Measurements from ENCODE around the gene FAM53B.
"Not testable (repeated sequence)": the region's sequence is repeated elsewhere in the genome, so short reads cannot be mapped to it uniquely, and the experiment has no call there.

FAM53B gene, protein sequence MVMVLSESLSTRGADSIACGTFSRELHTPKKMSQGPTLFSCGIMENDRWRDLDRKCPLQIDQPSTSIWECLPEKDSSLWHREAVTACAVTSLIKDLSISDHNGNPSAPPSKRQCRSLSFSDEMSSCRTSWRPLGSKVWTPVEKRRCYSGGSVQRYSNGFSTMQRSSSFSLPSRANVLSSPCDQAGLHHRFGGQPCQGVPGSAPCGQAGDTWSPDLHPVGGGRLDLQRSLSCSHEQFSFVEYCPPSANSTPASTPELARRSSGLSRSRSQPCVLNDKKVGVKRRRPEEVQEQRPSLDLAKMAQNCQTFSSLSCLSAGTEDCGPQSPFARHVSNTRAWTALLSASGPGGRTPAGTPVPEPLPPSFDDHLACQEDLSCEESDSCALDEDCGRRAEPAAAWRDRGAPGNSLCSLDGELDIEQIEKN

GRCh38 chr10:124744102-124745050, at the start of gene FAM53B:
Gene FAM53B, minus strand, starts transcription at chr10:124744378. Its CDS starts 37,665 bp downstream, at chr10:124706713.
- peak; percentile 78 to 86 for DNase-seq (ENCODE audit: low spot score in 2 of 2)
- peaks cover 2% of the 10 kb centered on the region; the same call in 1 of the 2 replicates for H3K36me3 ChIP-seq (replicated peaks)
- in situ Hi-C loops (cut with MboI; ENCODE audit: low sequenced_read_pairs) = loop anchor here (5.0 kb wide), 2 partner anchors 67 to 217 kb away; no protein-coding TSS in a partner anchor
- H3K4me3 ChIP-seq = peak within 1 kb of the TSS; percentile 54
- peaks cover 49% of the 10 kb centered on the region for H3K4me1 ChIP-seq
- H3K27me3 ChIP-seq (ENCODE audit: low read depth) = no peaks in the 10 kb centered on the region
- H3K9me3 ChIP-seq = no peaks in the 10 kb centered on the region

DNA sequence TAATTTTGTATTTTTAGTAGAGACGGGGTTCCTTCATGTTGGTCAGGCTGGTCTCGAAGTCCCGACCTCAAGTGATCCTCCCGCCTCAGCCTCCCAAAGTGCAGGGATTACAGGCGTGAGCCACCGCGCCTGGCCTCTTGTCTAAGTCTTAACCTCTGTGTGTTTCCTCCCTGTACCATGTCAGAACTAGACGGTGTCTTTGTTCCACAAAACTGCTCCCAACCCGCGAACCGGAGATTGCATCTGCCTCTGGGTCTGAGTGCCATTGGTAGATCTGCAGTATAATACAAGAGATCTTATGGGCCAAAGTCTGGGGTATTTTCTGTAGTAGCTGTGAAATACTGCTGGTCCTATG, 48.8 kb upstream of the FAM53B start:
- 0 out of 2 replicates have a peak, but pooled peaks cover 2% of the 10 kb centered on the region for H3K9me3 ChIP-seq
- H3K27me3 ChIP-seq (ENCODE audit: low read depth) = no peaks in the 10 kb centered on the region
- peak in 1 of 2 experiments; percentile 10 for DNase-seq (ENCODE audit: low spot score in 2 of 2)
- H3K4me1 ChIP-seq = peaks cover 8% of the 10 kb centered on the region
- H3K4me3 ChIP-seq = peak overlapping the region; percentile 98; the same call in 1 of the 2 replicates
- in situ Hi-C loops (cut with MboI; ENCODE audit: low sequenced_read_pairs) = no loop called here
- peaks cover 15% of the 10 kb centered on the region for H3K36me3 ChIP-seq (replicated peaks)

GRCh38 chr10:124791547-124792348, 47.6 kb upstream of the FAM53B start, which contains the start of gene EEF1AKMT2:
Gene EEF1AKMT2, minus strand, starts transcription at chr10:124791887. Its CDS starts 54 bp downstream, at chr10:124791833.
- Histone ChIP-seq H3K36me3 (replicated peaks) (peaks cover 20% of the 10 kb centered on the region), H3K4me1 (peaks cover 8% of the 10 kb centered on the region), H3K4me3 (peak within 1 kb of the TSS; percentile 98), H3K27me3 (ENCODE audit: low read depth) (no peaks in the 10 kb centered on the region), H3K9me3 (0 out of 2 replicates have a peak, but pooled peaks cover 2% of the 10 kb centered on the region)
- in situ Hi-C loops (cut with MboI; ENCODE audit: low sequenced_read_pairs) = no loop called here
- peak; percentile 79 to 91 for DNase-seq (ENCODE audit: low spot score in 2 of 2)

- H3K4me1 ChIP-seq; H3K9me3 ChIP-seq; H3K27me3 ChIP-seq (ENCODE audit: low read depth); H3K4me3 ChIP-seq; in situ Hi-C loops (cut with MboI; ENCODE audit: low sequenced_read_pairs); DNase-seq (ENCODE audit: low spot score in 2 of 2): not testable (repeated sequence)
- H3K36me3 ChIP-seq (replicated peaks) = peaks cover 35% of the 10 kb centered on the region
These were observed 38.7 kb upstream of the FAM53B start for GRCh38 chr10:124782900-124783299.

DNA sequence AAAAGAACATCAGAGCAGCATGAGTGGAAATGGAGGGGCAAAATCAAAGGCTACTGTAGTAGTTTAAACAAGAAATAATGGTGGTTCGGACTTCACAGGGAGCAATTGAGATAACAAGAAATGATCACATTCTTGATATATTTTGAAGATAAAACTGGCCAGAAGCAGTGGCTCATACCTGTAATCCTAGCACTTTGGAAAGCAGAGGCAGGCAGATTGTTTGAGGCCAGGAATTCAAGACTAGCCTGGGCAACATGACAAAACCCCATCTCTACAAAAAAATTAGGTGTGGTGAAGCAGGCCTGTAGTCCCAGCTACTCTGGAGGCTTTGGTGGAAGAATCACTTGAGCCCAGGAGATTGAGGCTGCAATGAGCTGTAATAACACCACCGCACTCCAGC, 24.6 kb upstream of the FAM53B start:
- no peaks in the 10 kb centered on the region; the same call in 1 of the 2 replicates for H3K4me1 ChIP-seq
- H3K36me3 ChIP-seq (replicated peaks) = peaks cover 31% of the 10 kb centered on the region
- H3K9me3 ChIP-seq = no peaks in the 10 kb centered on the region
- H3K4me3 ChIP-seq = no peak overlapping the region
- no peaks in the 10 kb centered on the region for H3K27me3 ChIP-seq (ENCODE audit: low read depth)
- in situ Hi-C loops (cut with MboI; ENCODE audit: low sequenced_read_pairs) = no loop called here
- no peak for DNase-seq (ENCODE audit: low spot score in 2 of 2)

DNA sequence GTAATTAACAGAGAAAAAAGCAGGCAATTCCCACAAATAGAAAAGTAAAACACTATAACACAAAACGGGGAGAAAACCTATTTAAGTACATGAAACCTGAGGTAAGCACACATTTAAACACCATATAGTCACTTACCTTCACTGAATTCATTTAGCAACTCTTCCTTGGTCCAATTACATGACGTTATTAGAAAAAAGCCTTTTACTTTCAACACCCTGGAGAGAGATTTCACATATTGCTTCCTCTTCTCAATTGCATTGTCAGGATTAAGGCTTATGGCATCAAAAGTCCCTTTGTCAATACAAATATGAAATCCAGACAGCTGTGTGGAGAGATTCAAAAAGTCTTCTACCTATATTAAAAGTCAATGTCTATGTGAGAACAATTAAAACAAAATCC, 21.1 kb upstream of the FAM53B start:
- Histone ChIP-seq H3K9me3 (no peaks in the 10 kb centered on the region), H3K4me3 (no peak overlapping the region), H3K4me1 (no peaks in the 10 kb centered on the region; the same call in 1 of the 2 replicates), H3K36me3 (replicated peaks) (peaks cover 13% of the 10 kb centered on the region), H3K27me3 (ENCODE audit: low read depth) (no peaks in the 10 kb centered on the region)
- DNase-seq (ENCODE audit: low spot score in 2 of 2) = no peak
- in situ Hi-C loops (cut with MboI; ENCODE audit: low sequenced_read_pairs) = no loop called here

- Histone ChIP-seq H3K4me3 (no peak overlapping the region), H3K4me1 (peaks cover 8% of the 10 kb centered on the region), H3K36me3 (replicated peaks) (peaks cover 22% of the 10 kb centered on the region), H3K27me3 (ENCODE audit: low read depth) (no peaks in the 10 kb centered on the region), H3K9me3 (no peaks in the 10 kb centered on the region)
- in situ Hi-C loops (cut with MboI; ENCODE audit: low sequenced_read_pairs) = no loop called here
- DNase-seq (ENCODE audit: low spot score in 2 of 2) = no peak
These were observed 19.1 kb upstream of the FAM53B start for GRCh38 chr10:124763267-124763666.

GRCh38 chr10:124762281-124762680, 18.1 kb upstream of the FAM53B start:
- in situ Hi-C loops (cut with MboI; ENCODE audit: low sequenced_read_pairs) = no loop called here

DNA sequence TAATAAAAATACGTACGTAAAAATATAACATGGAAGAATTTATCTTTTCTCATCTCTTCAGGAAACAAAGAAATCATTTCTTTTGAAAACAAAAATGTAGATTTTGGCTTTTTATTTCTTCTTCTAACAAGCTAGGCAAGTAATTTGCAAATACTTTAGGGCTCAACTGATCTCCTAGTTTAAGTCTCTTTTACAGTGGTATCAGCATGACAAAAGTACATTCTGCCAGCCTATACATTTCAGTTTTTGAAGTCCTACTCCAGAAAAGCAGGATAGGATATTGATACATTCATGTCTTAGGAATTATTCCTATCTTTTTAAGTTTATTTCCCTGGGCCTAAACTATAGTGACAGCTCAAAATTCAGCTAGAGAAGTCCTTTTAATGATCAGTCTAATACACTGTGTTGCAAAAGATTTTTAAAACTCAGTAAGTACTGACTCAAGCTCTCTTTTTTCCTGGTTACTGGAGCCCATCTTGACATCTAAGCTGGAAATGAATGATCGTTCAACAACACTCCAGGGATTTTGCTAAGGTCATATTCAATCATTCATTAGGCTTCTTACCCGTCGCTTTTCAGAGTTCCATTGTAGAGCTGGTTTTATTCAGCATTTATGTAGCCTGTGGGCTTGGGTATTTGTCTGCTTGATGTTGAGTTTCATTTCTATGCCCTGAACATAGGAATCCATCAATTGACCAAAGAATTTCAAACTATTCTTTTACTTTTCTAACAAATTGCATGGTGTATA, 12.2 kb upstream of the FAM53B start:
- no peak overlapping the region for H3K4me3 ChIP-seq
- peaks cover 37% of the 10 kb centered on the region for H3K4me1 ChIP-seq
- in situ Hi-C loops (cut with MboI; ENCODE audit: low sequenced_read_pairs) = no loop called here
- peak; percentile 30 to 87 for DNase-seq (ENCODE audit: low spot score in 2 of 2)
- no peaks in the 10 kb centered on the region for H3K27me3 ChIP-seq (ENCODE audit: low read depth)
- H3K9me3 ChIP-seq = no peaks in the 10 kb centered on the region
- peaks cover 19% of the 10 kb centered on the region for H3K36me3 ChIP-seq (replicated peaks)

More at GRCh38 chr10:124762281-124762680, 18.1 kb upstream of the FAM53B start:
- Histone ChIP-seq H3K9me3 (no peaks in the 10 kb centered on the region), H3K4me3 (no peak overlapping the region), H3K27me3 (ENCODE audit: low read depth) (no peaks in the 10 kb centered on the region), H3K4me1 (peaks cover 18% of the 10 kb centered on the region), H3K36me3 (replicated peaks) (peaks cover 22% of the 10 kb centered on the region)
- DNase-seq (ENCODE audit: low spot score in 2 of 2) = no peak

- no peak for DNase-seq (ENCODE audit: low spot score in 2 of 2)
- Histone ChIP-seq H3K36me3 (replicated peaks) (peaks cover 16% of the 10 kb centered on the region), H3K27me3 (ENCODE audit: low read depth) (no peaks in the 10 kb centered on the region), H3K9me3 (no peaks in the 10 kb centered on the region), H3K4me1 (peaks cover 37% of the 10 kb centered on the region), H3K4me3 (no peak overlapping the region)
- in situ Hi-C loops (cut with MboI; ENCODE audit: low sequenced_read_pairs) = no loop called here
These were observed 11.4 kb upstream of the FAM53B start for GRCh38 chr10:124755581-124755980.

GRCh38 chr10:124754227-124754626, 10.0 kb upstream of the FAM53B start:
- Histone ChIP-seq H3K9me3 (no peaks in the 10 kb centered on the region), H3K27me3 (ENCODE audit: low read depth) (no peaks in the 10 kb centered on the region), H3K4me3 (no peak overlapping the region), H3K36me3 (replicated peaks) (peaks cover 4% of the 10 kb centered on the region), H3K4me1 (peaks cover 37% of the 10 kb centered on the region)
- no peak for DNase-seq (ENCODE audit: low spot score in 2 of 2)
- in situ Hi-C loops (cut with MboI; ENCODE audit: low sequenced_read_pairs) = no loop called here

DNA sequence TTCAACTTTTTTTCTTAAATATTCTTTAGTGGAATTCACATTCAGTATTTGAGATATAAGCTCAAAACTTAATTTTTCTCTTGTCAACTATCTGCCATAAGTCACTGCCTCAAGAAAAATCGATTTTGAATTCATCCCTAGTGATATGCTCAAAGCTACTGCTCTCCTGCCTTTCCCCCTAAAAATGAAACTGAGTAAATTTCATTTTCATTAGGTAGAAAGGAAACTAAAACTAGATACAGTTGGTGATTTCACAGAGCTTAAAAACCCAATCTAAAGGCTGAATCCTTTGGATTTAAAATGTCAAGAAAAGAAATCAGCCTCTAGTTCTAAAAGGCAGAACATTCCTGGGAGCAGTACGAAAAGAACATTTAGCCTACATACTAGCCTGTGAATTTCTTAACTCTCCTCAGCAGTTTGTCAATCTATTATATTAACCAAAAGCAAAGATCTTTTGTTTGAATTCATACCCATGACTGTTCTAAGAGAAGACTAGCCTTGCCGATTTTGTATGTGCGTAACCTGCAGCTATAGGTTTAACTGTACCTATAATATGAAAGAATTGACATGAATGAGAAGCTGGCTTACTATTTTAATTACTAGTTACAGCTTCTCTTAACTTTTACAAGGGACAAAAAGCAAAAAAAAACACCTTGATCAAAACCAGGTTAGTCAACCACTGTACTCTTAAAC, 4.9 kb upstream of the FAM53B start:
- Histone ChIP-seq H3K9me3 (no peaks in the 10 kb centered on the region), H3K4me3 (no peak overlapping the region), H3K4me1 (peaks cover 23% of the 10 kb centered on the region), H3K27me3 (ENCODE audit: low read depth) (no peaks in the 10 kb centered on the region), H3K36me3 (replicated peaks) (peaks cover 2% of the 10 kb centered on the region; the same call in 1 of the 2 replicates)
- no peak for DNase-seq (ENCODE audit: low spot score in 2 of 2)
- in situ Hi-C loops (cut with MboI; ENCODE audit: low sequenced_read_pairs) = no loop called here

All from HAP-1 (cell line).